ENCODE data around the gene PRDM5. TPM values are rescaled to one million over a fixed set of nuclear protein-coding genes. Genes with fewer than 3 reads are reported as not detected.

Gene PRDM5
- total and polyA plus RNA-seq, 2 of the 13 experiments (the other 11 are each of a cell fraction or from before 2014, with no cell fraction given): not detected

DNA sequence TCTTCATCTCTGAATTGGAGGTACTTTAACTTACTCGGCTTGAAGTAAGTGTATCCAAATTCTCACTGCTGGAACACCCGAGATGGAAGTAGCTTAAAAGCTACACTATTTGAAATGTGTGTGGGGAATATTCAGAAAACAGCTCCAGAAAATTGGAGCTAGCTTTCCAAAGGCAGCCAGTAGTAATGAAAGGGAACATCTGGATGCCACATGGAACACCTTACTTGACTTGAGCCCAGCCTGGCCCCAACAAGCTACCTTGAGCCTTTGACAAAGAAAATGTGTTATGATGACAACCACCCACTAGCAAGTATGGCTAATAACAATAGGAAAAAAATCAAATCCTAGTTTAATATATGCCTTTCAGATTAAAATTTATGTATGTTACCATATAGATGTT lies 161.5 kb downstream of the PRDM5 start (continued):
- TF ChIP-seq, protein P1, sequence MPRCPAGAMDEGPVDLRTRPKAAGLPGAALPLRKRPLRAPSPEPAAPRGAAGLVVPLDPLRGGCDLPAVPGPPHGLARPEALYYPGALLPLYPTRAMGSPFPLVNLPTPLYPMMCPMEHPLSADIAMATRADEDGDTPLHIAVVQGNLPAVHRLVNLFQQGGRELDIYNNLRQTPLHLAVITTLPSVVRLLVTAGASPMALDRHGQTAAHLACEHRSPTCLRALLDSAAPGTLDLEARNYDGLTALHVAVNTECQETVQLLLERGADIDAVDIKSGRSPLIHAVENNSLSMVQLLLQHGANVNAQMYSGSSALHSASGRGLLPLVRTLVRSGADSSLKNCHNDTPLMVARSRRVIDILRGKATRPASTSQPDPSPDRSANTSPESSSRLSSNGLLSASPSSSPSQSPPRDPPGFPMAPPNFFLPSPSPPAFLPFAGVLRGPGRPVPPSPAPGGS (CRISPR knock-in tag; IDR thresholded peaks at IDR 0.05): no peak
- no peak for TF ChIP-seq ZNF775 (CRISPR knock-in tag; IDR thresholded peaks at IDR 0.05; ENCODE audit: borderline replicate concordance)
- no peak for TF ChIP-seq ZNF850 (CRISPR knock-in tag; conservative IDR thresholded peaks at IDR 0.05)
- no peak for TF ChIP-seq POLR2AphosphoS2 (IDR thresholded peaks at IDR 0.05; ENCODE audit: low read depth, low read length)
- TF ChIP-seq PHF20 (CRISPR knock-in tag; IDR thresholded peaks at IDR 0.05): no peak
- TF ChIP-seq, protein P2, sequence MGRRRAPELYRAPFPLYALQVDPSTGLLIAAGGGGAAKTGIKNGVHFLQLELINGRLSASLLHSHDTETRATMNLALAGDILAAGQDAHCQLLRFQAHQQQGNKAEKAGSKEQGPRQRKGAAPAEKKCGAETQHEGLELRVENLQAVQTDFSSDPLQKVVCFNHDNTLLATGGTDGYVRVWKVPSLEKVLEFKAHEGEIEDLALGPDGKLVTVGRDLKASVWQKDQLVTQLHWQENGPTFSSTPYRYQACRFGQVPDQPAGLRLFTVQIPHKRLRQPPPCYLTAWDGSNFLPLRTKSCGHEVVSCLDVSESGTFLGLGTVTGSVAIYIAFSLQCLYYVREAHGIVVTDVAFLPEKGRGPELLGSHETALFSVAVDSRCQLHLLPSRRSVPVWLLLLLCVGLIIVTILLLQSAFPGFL (CRISPR knock-in tag; IDR thresholded peaks at IDR 0.05): no peak
- TF ChIP-seq, protein P3, sequence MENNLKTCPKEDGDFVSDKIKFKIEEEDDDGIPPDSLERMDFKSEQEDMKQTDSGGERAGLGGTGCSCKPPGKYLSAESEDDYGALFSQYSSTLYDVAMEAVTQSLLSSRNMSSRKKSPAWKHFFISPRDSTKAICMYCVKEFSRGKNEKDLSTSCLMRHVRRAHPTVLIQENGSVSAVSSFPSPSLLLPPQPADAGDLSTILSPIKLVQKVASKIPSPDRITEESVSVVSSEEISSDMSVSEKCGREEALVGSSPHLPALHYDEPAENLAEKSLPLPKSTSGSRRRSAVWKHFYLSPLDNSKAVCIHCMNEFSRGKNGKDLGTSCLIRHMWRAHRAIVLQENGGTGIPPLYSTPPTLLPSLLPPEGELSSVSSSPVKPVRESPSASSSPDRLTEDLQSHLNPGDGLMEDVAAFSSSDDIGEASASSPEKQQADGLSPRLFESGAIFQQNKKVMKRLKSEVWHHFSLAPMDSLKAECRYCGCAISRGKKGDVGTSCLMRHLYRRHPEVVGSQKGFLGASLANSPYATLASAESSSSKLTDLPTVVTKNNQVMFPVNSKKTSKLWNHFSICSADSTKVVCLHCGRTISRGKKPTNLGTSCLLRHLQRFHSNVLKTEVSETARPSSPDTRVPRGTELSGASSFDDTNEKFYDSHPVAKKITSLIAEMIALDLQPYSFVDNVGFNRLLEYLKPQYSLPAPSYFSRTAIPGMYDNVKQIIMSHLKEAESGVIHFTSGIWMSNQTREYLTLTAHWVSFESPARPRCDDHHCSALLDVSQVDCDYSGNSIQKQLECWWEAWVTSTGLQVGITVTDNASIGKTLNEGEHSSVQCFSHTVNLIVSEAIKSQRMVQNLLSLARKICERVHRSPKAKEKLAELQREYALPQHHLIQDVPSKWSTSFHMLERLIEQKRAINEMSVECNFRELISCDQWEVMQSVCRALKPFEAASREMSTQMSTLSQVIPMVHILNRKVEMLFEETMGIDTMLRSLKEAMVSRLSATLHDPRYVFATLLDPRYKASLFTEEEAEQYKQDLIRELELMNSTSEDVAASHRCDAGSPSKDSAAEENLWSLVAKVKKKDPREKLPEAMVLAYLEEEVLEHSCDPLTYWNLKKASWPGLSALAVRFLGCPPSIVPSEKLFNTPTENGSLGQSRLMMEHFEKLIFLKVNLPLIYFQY (CRISPR knock-in tag; IDR thresholded peaks at IDR 0.05; ENCODE audit: borderline replicate concordance): no peak
- TF ChIP-seq POLR2G (IDR thresholded peaks at IDR 0.05; ENCODE audit: low read depth, low read length): no peak
- TF ChIP-seq ZNF484 (CRISPR knock-in tag; IDR thresholded peaks at IDR 0.05; ENCODE audit: borderline replicate concordance, low read depth): no peak
- no peak for TF ChIP-seq NAIF1 (CRISPR knock-in tag; IDR thresholded peaks at IDR 0.05; ENCODE audit: borderline replicate concordance)
